HPDE6-E6E7 (cell line): ENCODE results near the gene SETD2.
A peak's percentile ranks its signal among the peaks of the same experiment; 100 is the strongest.

Source experiments
- DNase-seq: peaks from one replicate; pipeline ENCODE4 v3.0.0; 2011; ENCODE audit warnings: missing footprints; ENCODE audit errors: extremely low spot score

SETD2 gene

GRCh38 chr3:46998121-46998851 lies 165.6 kb downstream of the SETD2 start:
- no peak for DNase-seq

DNA sequence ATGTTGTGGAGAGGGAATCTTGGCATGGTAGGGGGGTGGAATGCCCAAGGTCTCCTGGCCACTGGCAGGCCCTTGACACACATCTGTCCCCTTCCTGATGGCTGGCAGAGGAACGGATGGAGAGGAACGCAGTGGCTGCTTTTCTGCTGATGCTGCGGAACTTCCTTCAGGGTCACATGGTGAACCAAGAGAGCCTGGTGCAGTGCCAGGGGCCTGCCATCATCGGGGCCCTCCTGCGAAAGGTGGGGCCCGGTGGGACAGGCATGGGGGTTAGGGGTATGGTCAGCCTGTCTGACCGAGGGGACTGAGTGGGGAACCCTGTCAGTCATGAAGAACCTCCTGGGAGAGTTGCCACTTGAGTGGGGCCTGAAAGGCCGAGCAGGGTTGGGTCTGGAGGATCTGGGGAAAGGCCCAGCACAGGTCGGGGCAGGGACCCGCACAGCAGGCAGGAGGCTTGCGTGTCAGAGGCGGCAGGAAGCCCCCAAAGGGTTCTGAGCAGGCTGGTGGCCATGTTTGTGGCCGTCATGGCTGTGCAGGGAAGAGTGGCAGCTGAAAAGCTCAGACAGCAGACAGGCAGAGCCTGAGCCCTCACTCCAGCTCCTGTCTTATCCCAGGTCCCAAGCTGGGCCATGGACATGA lies 166.3 kb downstream of the SETD2 start:
- no peak for DNase-seq

- no peak for DNase-seq
Observed at GRCh38 chr3:46996689-46997452, 167.0 kb downstream of the SETD2 start.

DNA sequence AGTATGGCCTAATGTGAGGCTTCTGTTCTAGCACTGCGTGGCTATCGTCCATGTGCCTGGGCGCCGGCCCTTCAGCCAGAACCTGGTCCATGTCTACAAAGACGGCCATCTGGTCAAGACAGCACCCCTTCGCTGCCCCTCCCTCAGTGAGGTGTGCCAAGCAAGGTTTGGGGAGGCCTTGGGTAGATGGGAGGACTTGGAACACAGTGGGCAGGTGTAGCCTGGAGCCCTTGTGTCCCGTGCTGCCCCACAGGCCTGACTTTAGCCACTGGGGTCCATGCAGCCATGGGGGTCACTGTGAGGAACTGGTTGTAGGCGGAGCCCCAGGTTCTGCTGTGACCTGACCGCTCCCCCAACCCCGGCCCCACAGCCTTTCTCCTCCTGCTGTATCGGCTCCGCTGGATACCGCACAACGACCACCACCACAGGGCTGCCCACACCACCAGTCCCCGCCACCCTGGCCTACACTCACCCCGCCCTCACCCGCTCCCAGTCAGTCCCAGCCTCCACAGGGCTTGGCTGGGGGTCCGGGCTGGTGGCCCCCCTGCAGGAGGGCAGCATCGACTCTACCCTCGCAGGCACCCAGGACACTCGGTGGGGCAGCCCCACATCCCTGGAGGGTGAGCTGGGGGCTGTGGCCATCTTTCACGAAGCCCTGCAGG lies 167.9 kb downstream of the SETD2 start:
- DNase-seq = no peak

- DNase-seq = no peak
Observed at GRCh38 chr3:46994801-46995731, 168.8 kb downstream of the SETD2 start.

- DNase-seq = no peak
Observed at GRCh38 chr3:46993986-46994385, 169.9 kb downstream of the SETD2 start.

DNA sequence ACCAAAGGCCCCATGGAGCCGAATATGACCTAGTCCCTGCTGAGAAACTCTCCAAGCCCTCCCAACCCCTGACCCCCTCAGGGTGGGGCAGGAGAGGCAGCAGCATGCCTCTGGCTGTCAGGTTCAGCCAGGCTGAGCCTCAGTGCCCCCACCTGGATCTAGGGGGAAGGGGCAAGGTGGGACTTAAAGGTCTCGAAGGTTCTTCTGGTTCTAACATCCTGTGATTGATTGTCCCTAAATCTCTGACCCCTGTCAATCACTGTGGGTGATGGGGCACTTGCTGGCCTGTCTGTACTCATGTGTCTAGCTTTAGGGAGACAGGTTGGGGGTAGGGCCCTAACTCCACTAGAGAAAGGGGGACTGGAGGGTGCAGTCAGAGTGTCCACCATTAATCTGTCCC lies 170.6 kb downstream of the SETD2 start:
- DNase-seq = no peak

GRCh38 chr3:46992231-46992630 lies 171.7 kb downstream of the SETD2 start:
- DNase-seq = no peak

DNA sequence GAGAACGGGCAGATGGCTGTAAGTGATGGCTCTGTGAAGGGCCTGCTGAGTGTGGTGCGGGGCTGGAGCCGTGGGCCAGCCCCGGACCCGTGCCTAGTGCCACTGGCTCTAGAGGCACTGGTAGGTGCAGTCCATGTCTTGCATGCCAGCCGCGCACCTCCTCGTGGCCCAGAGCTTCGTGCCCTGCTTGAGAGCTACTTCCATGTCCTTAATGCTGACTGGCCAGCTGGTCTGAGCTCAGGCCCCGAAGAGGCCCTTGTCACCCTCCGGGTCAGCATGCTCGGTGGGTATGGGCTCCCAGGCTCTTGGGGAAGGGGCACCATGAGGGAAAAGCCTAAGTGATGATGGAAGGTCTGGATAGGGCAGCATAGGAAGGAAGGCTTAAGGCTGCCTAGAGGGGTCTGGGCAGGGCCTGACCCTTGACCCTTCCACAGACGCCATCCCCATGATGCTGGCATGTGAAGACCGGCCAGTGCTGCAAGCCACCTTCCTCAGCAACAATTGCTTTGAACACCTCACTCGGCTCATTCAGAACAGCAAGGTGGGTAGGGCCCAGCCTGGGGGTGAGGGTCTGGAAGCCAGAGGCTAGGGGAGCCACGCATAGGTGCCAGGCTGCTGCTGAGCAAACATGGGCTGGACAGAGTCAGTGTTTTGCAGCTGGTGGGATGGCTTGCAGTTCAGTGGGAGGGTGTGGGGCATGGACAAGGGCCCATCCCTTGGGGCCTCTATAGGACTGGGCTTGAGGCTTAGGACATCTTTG lies 172.3 kb downstream of the SETD2 start:
- no peak for DNase-seq

GRCh38 chr3:46990573-46991374 lies 173.1 kb downstream of the SETD2 start:
- no peak for DNase-seq

DNA sequence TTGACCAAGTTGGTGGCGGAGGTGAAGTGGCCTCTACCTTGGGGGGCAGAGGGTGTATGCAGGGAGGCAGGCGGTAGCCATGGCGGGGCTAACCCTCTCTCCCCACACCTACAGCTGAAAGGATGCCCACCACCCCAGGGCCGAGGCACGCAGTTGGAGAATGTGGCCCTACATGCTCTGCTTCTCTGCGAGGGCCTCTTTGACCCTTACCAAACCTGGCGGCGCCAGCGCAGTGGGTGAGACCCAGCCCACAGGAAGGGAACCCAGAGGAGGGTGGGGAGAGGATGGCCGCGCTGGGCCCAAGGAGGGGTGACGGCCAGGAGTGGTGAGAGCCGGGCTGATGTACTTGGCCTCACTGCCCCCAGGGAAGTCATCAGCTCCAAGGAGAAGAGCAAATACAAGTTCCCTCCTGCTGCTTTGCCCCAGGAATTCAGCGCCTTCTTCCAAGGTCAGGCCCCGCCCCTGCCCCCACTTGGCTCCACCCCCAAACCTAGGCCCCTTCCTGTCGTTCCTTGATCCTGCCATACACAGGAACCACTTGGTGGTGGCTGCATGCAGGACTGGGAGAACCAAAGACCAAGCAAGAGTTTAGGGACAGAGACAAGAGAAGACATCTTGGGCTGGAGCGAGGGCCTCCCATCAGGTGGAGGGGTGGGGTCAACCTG lies 174.6 kb downstream of the SETD2 start:
- DNase-seq = no peak

GRCh38 chr3:46988616-46989015 lies 175.3 kb downstream of the SETD2 start:
- no peak for DNase-seq

DNA sequence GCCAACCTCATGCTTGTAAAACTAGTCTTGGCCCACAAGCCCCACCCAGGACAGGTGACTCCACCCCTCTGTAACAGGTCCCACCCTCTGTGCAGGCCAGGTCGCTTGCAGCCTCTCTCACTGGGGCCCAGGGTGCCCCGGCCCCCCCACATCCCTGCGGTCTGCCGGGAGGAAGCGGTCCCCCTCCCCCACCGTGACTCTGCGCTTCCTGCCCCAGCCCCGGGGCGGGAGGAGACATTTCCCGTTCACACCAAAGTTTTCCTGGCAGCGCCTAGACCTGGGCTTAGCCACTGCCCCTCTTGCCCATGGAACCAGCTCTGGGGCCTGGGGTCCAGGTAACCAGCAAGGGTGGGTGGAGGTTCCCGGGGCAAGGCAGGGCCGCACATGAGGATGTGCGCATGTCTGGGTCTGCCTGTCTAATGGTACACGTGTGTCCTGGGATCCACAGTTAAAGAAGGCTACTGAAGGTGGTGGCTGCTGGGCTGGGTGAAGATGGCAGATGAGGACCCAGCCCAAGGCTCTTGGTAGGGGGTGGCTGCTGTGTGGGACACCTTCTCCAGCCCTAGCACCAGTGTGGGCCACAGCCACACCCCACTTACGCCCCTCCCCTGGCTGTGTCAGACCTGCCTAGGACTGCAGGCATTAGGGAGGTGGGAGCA lies 176.0 kb downstream of the SETD2 start:
- DNase-seq = peak; percentile 51

GRCh38 chr3:46987319-46987742 lies 176.6 kb downstream of the SETD2 start:
- DNase-seq = no peak

GRCh38 chr3:46986782-46987310 lies 177.1 kb downstream of the SETD2 start:
- DNase-seq = no peak

GRCh38 chr3:46986055-46986730 lies 177.7 kb downstream of the SETD2 start:
- DNase-seq = no peak

DNA sequence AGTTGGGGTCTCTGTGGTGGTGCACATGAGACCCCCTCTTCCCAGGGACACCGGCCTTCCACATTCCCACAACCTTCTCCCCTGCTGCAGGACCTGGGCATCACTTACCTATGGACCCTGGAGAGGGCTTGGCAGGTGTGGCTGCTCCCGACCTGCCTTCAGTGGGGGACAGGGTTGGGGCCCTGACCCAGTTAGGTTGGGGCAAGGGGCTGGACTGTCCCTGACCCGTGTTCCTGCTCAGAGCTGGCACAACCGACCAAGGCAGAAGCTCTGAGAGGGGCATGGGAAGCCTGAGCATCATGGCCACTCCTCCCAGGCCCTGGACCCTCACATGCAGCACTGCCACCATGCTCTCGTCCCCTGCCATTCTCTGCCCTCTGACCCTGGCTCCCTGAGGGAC lies 178.3 kb downstream of the SETD2 start:
- no peak for DNase-seq
